Small intestine (tissue), 7 donors: ENCODE data around the gene SUPT7L. TPM values are rescaled to one million over a fixed set of nuclear protein-coding genes. Genes with fewer than 3 reads are reported as not detected.
A peak's percentile ranks its signal among the peaks of the same experiment; 100 is the strongest.

Source experiments
- DNase-seq, 2 donors: peaks; one replicate each; pipeline versions ENCODE4 v3.0.0 to v3.0.0-alpha.2; 2013
- FAIRE-seq: peaks from 2 replicates; lab custom pipeline; 2012; peaks lifted over from hg19 to GRCh38; lab: Jason Lieb, UNC
- H3K27ac ChIP-seq, 3 donors: one replicate each; pipeline ENCODE4 v1.5.1; 2013; ENCODE audit warnings: low read length in 2 of 3, mild to moderate bottlenecking in 2 of 3, control low read depth in 1 of 3, inconsistent platforms in 1 of 3, low read depth in 1 of 3, moderate library complexity in 1 of 3
- H3K27me3 ChIP-seq, 3 donors: one replicate each; pipeline ENCODE4 v1.6.1; 2013; ENCODE audit warnings: low read length in 3 of 3, inconsistent platforms in 1 of 3; ENCODE audit not compliant: control insufficient read depth in 3 of 3, insufficient read depth in 3 of 3
- H3K36me3 ChIP-seq, 3 donors: one replicate each; pipeline ENCODE4 v1.6.1; 2013; ENCODE audit warnings: low read length in 3 of 3, inconsistent platforms in 1 of 3, low read depth in 1 of 3, mild to moderate bottlenecking in 1 of 3, moderate library complexity in 1 of 3; ENCODE audit not compliant: control insufficient read depth in 3 of 3, insufficient read depth in 2 of 3
- H3K4me1 ChIP-seq, 3 donors: one replicate each; pipeline ENCODE4 v1.6.1; 2013; ENCODE audit warnings: low read length in 2 of 3, inconsistent platforms in 1 of 3, low read depth in 1 of 3, mild to moderate bottlenecking in 1 of 3, moderate library complexity in 1 of 3; ENCODE audit not compliant: control insufficient read depth in 3 of 3, insufficient read depth in 2 of 3
- H3K4me3 ChIP-seq, 3 donors: one replicate each; pipeline ENCODE4 v1.5.1; 2013; ENCODE audit warnings: low read length in 3 of 3, control low read depth in 1 of 3, inconsistent platforms in 1 of 3, low read depth in 1 of 3, mild to moderate bottlenecking in 1 of 3, moderate library complexity in 1 of 3
- H3K9me3 ChIP-seq, 2 donors: one replicate each; pipeline ENCODE4 v1.6.1; 2013; ENCODE audit warnings: low read depth in 1 of 2, low read length in 1 of 2; ENCODE audit not compliant: control insufficient read depth in 2 of 2, insufficient read depth in 1 of 2
- WGBS, 3 donors: extraction: QIAGEN DNeasy Blood & Tissue Kit; methylation state at CpG; one replicate each; pipeline ENCODE4 v1.1.7; 2013; 5-methylcytosine and 5-hydroxymethylcytosine counted together
- polyA plus RNA-seq, 4 donors: library from polyadenylated mRNA; stranded (reverse) in 3 of 4; unstranded in 1 of 4; fragments of 200-250 nt in 3 of 4; fragments of 120-200 nt in 1 of 4; gene quantifications; one replicate each; pipeline versions ENCODE4 v1.2.1 to v1.2.3, GENCODE V29; 2013
- donor health status: healthy with polysubstance abuse.
- donor health status: control.
- donor health status: control.
- donor health status: Bipolar disorder and iron deficiency.
- donor health status: healthy.

SUPT7L gene
- polyA plus RNA-seq, 4 donors = 16.8 to 43.7 (median 23.1) TPM

GRCh38 chr2:27681841-27682240 lies 18.4 kb upstream of the SUPT7L start:
- peak overlapping the region in 2 of 3 donors; percentile 3 to 73 for H3K27ac ChIP-seq

GRCh38 chr2:27680571-27680970 lies 17.2 kb upstream of the SUPT7L start:
- H3K27ac ChIP-seq = no peak overlapping the region
- DNase-seq = no peak
- no peaks in the 10 kb centered on the region for H3K27me3 ChIP-seq
- FAIRE-seq = no peak
- WGBS, 3 donors = 89 to 92% (median 90%) methylated on average over 2 of the region's 2 CpGs
- H3K9me3 ChIP-seq = no peaks in the 10 kb centered on the region
- H3K4me1 ChIP-seq = peaks cover 0 to 8% (median 3%) of the 10 kb centered on the region in 3 donors
- H3K4me3 ChIP-seq = no peak overlapping the region
- H3K36me3 ChIP-seq = peaks cover 13 to 28% (median 21%) of the 10 kb centered on the region in 3 donors

More at GRCh38 chr2:27681841-27682240, 18.4 kb upstream of the SUPT7L start:
- peaks cover 14 to 27% (median 23%) of the 10 kb centered on the region in 3 donors for H3K36me3 ChIP-seq
- H3K4me3 ChIP-seq = no peak overlapping the region
- H3K9me3 ChIP-seq = no peaks in the 10 kb centered on the region
- 48 to 71% (median 52%) methylated on average over 1 of the region's 1 CpG for WGBS, 3 donors
- H3K27me3 ChIP-seq = no peaks in the 10 kb centered on the region
- H3K4me1 ChIP-seq = peaks cover 0 to 8% (median 3%) of the 10 kb centered on the region in 3 donors
- FAIRE-seq (no peak), DNase-seq (peak; percentile 88 to 90)

- H3K4me1 ChIP-seq = no peaks in the 10 kb centered on the region
- no peaks in the 10 kb centered on the region for H3K27me3 ChIP-seq
- H3K36me3 ChIP-seq = peaks cover 6 to 28% (median 14%) of the 10 kb centered on the region in 3 donors
- DNase-seq = no peak
- no peak overlapping the region for H3K27ac ChIP-seq
- no peak overlapping the region for H3K4me3 ChIP-seq
- no peaks in the 10 kb centered on the region for H3K9me3 ChIP-seq
- no peak for FAIRE-seq
- 84 to 93% (median 85%) methylated on average over 5 of the region's 5 CpGs for WGBS, 3 donors
These were observed 9.5 kb upstream of the SUPT7L start for GRCh38 chr2:27672723-27673486.

DNA sequence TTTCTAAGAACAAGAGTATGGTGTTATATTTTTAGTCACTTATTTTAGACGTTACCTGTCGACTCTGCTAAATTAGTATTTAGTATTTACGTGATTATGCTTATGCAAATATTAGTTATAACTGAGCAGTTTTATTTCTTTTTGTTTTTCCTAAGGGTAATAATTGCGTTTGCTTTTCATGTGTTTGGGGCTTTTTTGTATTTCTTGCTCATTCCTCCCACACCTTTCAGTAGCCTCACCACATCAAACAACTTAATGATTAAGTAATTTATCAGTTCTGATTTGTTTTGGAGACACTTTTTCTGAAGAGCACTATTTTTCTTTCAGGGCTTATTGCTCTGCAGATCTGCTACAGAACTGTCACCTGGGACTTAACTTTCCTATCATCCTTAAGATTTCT lies 7.8 kb upstream of the SUPT7L start:
- FAIRE-seq = no peak
- Histone ChIP-seq H3K27me3 (no peaks in the 10 kb centered on the region), H3K4me3 (no peak overlapping the region), H3K4me1 (no peaks in the 10 kb centered on the region), H3K36me3 (peaks cover 3 to 21% (median 10%) of the 10 kb centered on the region in 3 donors), H3K9me3 (no peaks in the 10 kb centered on the region), H3K27ac (no peak overlapping the region)
- 85 to 93% (median 90%) methylated on average over 4 of the region's 4 CpGs for WGBS, 3 donors
- DNase-seq = no peak

- FAIRE-seq (no peak), DNase-seq (no peak)
- no peaks in the 10 kb centered on the region for H3K9me3 ChIP-seq
- 54 to 86% (median 72%) methylated on average over 1 of the region's 1 CpG for WGBS, 3 donors
- H3K4me3 ChIP-seq = no peak overlapping the region
- H3K36me3 ChIP-seq = peaks cover 3 to 18% (median 5%) of the 10 kb centered on the region in 3 donors
- no peaks in the 10 kb centered on the region for H3K27me3 ChIP-seq
- peaks cover 7 to 10% (median 9%) of the 10 kb centered on the region in 3 donors for H3K4me1 ChIP-seq
- no peak overlapping the region for H3K27ac ChIP-seq
These were observed 4.0 kb upstream of the SUPT7L start for GRCh38 chr2:27667446-27667845.

GRCh38 chr2:27664622-27665363 lies 1.4 kb upstream of the SUPT7L start:
- H3K27ac ChIP-seq = no peak overlapping the region
- FAIRE-seq = no peak
- peak overlapping the region; percentile 73 to 95 (median 91) for H3K4me3 ChIP-seq
- peaks cover 3 to 15% (median 11%) of the 10 kb centered on the region in 3 donors for H3K36me3 ChIP-seq
- WGBS, 3 donors = 81 to 86% (median 85%) methylated on average over 16 of the region's 16 CpGs
- peaks cover 10 to 12% (median 12%) of the 10 kb centered on the region in 3 donors for H3K4me1 ChIP-seq
- DNase-seq = no peak
- H3K27me3 ChIP-seq = no peaks in the 10 kb centered on the region
- H3K9me3 ChIP-seq = no peaks in the 10 kb centered on the region

DNA sequence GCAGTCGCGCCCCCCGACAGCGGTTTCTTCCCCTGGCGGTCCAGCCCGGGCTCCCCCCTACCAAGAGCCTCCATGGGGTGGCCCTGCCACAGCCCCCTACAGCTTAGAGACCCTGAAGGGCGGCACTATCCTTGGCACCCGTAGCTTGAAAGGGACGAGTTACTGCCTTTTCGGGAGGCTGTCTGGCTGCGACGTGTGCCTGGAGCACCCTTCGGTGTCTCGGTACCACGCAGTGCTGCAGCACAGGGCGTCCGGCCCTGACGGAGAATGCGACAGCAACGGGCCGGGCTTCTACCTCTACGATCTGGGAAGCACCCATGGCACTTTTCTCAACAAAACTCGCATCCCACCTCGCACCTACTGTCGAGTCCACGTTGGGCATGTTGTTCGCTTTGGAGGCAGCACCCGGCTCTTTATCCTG lies 750 bp upstream of the SUPT7L start:
- peak overlapping the region; percentile 74 to 91 (median 83) for H3K27ac ChIP-seq
- WGBS, 3 donors = 3 to 4% (median 3%) methylated on average over 24 to 28 of the region's 28 CpGs
- no peaks in the 10 kb centered on the region for H3K9me3 ChIP-seq
- DNase-seq = no peak
- H3K27me3 ChIP-seq = no peaks in the 10 kb centered on the region
- no peak for FAIRE-seq
- H3K36me3 ChIP-seq = peaks cover 3 to 12% (median 11%) of the 10 kb centered on the region in 3 donors
- peaks cover 10 to 12% (median 12%) of the 10 kb centered on the region in 3 donors for H3K4me1 ChIP-seq
- H3K4me3 ChIP-seq = peak overlapping the region; percentile 73 to 95 (median 91)

DNA sequence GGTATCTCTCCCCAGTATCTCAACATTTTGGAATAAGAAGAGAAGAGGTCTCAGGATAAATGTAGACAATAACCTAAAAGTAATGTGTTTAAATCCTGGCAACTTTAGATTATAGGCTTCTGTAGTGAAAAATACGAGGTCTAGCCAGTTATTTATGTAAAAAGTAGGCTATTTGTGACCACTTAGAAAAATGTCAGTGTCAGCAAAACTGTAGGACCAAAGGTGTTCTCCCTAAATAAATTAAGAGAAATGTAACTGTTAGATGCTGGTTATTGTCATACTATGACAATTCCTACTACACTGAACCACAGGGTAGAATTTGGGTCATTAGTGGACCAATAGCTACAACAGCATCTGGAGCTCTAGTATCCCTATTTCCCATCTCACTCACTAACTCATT lies 2.0 kb downstream of the SUPT7L start:
- 85 to 91% (median 88%) methylated on average over 1 of the region's 1 CpG for WGBS, 3 donors

More for the DNA sequence above, 2.0 kb downstream of the SUPT7L start:
- Histone ChIP-seq H3K4me3 (no peak overlapping the region), H3K4me1 (peaks cover 10 to 12% (median 12%) of the 10 kb centered on the region in 3 donors), H3K27me3 (no peaks in the 10 kb centered on the region), H3K36me3 (peaks cover 6 to 19% (median 15%) of the 10 kb centered on the region in 3 donors), H3K27ac (no peak overlapping the region), H3K9me3 (no peaks in the 10 kb centered on the region)
- FAIRE-seq (no peak), DNase-seq (no peak)
